ENCODE data around the gene SLC7A5.

- TF ChIP-seq, protein P1, sequence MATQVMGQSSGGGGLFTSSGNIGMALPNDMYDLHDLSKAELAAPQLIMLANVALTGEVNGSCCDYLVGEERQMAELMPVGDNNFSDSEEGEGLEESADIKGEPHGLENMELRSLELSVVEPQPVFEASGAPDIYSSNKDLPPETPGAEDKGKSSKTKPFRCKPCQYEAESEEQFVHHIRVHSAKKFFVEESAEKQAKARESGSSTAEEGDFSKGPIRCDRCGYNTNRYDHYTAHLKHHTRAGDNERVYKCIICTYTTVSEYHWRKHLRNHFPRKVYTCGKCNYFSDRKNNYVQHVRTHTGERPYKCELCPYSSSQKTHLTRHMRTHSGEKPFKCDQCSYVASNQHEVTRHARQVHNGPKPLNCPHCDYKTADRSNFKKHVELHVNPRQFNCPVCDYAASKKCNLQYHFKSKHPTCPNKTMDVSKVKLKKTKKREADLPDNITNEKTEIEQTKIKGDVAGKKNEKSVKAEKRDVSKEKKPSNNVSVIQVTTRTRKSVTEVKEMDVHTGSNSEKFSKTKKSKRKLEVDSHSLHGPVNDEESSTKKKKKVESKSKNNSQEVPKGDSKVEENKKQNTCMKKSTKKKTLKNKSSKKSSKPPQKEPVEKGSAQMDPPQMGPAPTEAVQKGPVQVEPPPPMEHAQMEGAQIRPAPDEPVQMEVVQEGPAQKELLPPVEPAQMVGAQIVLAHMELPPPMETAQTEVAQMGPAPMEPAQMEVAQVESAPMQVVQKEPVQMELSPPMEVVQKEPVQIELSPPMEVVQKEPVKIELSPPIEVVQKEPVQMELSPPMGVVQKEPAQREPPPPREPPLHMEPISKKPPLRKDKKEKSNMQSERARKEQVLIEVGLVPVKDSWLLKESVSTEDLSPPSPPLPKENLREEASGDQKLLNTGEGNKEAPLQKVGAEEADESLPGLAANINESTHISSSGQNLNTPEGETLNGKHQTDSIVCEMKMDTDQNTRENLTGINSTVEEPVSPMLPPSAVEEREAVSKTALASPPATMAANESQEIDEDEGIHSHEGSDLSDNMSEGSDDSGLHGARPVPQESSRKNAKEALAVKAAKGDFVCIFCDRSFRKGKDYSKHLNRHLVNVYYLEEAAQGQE (IDR thresholded peaks at IDR 0.05; ENCODE audit: insufficient read depth in 1 of 2, low read depth in 2 of 2, low read length in 2 of 2): no peak
- TF ChIP-seq POLR2AphosphoS5 (IDR thresholded peaks at IDR 0.05; ENCODE audit: low read depth, low read length) (no peak), TAF1 (IDR thresholded peaks at IDR 0.05; ENCODE audit: borderline replicate concordance, insufficient read depth, low read length) (no peak), SIN3A (IDR thresholded peaks at IDR 0.05; ENCODE audit: borderline replicate concordance, insufficient read depth, low read length) (no peak), FOXP2 (optimal IDR thresholded peaks at IDR 0.05; ENCODE audit: borderline replicate concordance, extremely low read depth, extremely low read length, insufficient read depth) (no peak)
Measured at GRCh38 chr16:87848676-87849345, 20.5 kb downstream of the SLC7A5 start.

Data from PFSK-1 (cell line).